Keratinocyte (primary cell): Measurements from ENCODE around the gene NHSL2. TPM values are rescaled to one million over a fixed set of nuclear protein-coding genes. Genes with fewer than 3 reads are reported as not detected.

Experiments used
- DNase-seq: peaks from one replicate; pipeline ENCODE4 v3.0.0-alpha.2; 2011; ENCODE audit warnings: low read depth, missing footprints, low spot score
- FAIRE-seq: peaks from 2 replicates; lab custom pipeline; 2011; peaks lifted over from hg19 to GRCh38; lab: Jason Lieb, UNC
- H2AFZ ChIP-seq: 2 replicates; pipeline ENCODE4 v1.6.0; 2012; ENCODE audit warnings: low read length, control low read depth, inconsistent platforms; ENCODE audit not compliant: control insufficient read depth
- H3K27ac ChIP-seq: 2 replicates; pipeline ENCODE4 v1.5.1; 2011; ENCODE audit warnings: low read length; ENCODE audit not compliant: control insufficient read depth, insufficient read depth
- H3K27me3 ChIP-seq: 3 replicates; pipeline ENCODE4 v1.6.0; 2011; ENCODE audit warnings: low read length; ENCODE audit not compliant: control insufficient read depth, insufficient read depth; ENCODE audit errors: extremely low read depth
- H3K36me3 ChIP-seq, 2 experiments: 2 replicates in 1 of 2; 3 replicates in 1 of 2; pipeline ENCODE4 v1.5.1; 2011; ENCODE audit warnings: low read length in 2 of 2, mild to moderate bottlenecking in 1 of 2; ENCODE audit not compliant: control insufficient read depth in 2 of 2, insufficient read depth in 2 of 2; ENCODE audit errors: extremely low read depth in 1 of 2
- H3K4me1 ChIP-seq: 3 replicates; pipeline ENCODE4 v1.5.1; 2011; ENCODE audit warnings: low read length; ENCODE audit not compliant: control insufficient read depth, insufficient read depth; ENCODE audit errors: extremely low read depth
- H3K4me2 ChIP-seq: 3 replicates; pipeline ENCODE4 v1.6.0; 2011; ENCODE audit warnings: low read depth, low read length; ENCODE audit not compliant: control insufficient read depth, insufficient read depth; ENCODE audit errors: extremely low read depth
- H3K4me3 ChIP-seq, 3 experiments: fragments of 200-600 bp in 1 of 3; sonication (generic) in 1 of 3; 2 replicates in 2 of 3; 3 replicates in 1 of 3; pipeline ENCODE4 v1.5.1; 2011 to 2016; ENCODE audit warnings: low read length in 3 of 3, mild to moderate bottlenecking in 3 of 3, control low read depth in 2 of 3, inconsistent platforms in 1 of 3, low read depth in 1 of 3, mixed read lengths in 1 of 3, mixed run types in 1 of 3, moderate library complexity in 1 of 3; ENCODE audit not compliant: control insufficient read depth in 2 of 3, insufficient read depth in 2 of 3; ENCODE audit errors: extremely low read depth in 1 of 3
- H3K79me2 ChIP-seq: 2 replicates; pipeline ENCODE4 v1.6.0; 2012; ENCODE audit warnings: low read length; ENCODE audit not compliant: control insufficient read depth, insufficient read depth
- H3K9ac ChIP-seq: 3 replicates; pipeline ENCODE4 v1.6.0; 2011; ENCODE audit warnings: low read length; ENCODE audit not compliant: control insufficient read depth, insufficient read depth; ENCODE audit errors: extremely low read depth
- H3K9me1 ChIP-seq: 3 replicates; pipeline ENCODE4 v1.6.0; 2011; ENCODE audit warnings: low read length; ENCODE audit not compliant: control insufficient read depth, insufficient read depth; ENCODE audit errors: extremely low read depth
- H3K9me3 ChIP-seq: 2 replicates; pipeline ENCODE4 v1.5.1; 2012; ENCODE audit warnings: low read depth, low read length; ENCODE audit not compliant: control insufficient read depth
- H4K20me1 ChIP-seq: 3 replicates; pipeline ENCODE4 v1.6.0; 2011; ENCODE audit warnings: low read length; ENCODE audit not compliant: control insufficient read depth, insufficient read depth; ENCODE audit errors: extremely low read depth
- EZH2 ChIP-seq: IDR thresholded peaks from one replicate; pipeline ENCODE4 v1.6.1; 2012; ENCODE audit warnings: inconsistent platforms, mild to moderate bottlenecking, low read length, moderate library complexity
- dilution Hi-C: fragments of 300-500 bp; cut with MboI; formaldehyde crosslinking; loops from one replicate; pipeline ENCODE4 v1.7.0; 2020; ENCODE audit warnings: low sequenced_read_pairs; ENCODE audit not compliant: extremely low pct_ligation_motif_present
- polyA plus RNA-seq, 5 experiments: library from polyadenylated mRNA; depleted of rRNA in 3 of 5; stranded (reverse) in 3 of 5; stranded (forward) in 1 of 5; unstranded in 1 of 5; fragments of >200 nt; gene quantifications; 1 replicate in 1 of 5; 2 replicates in 3 of 5; 3 replicates in 1 of 5; pipeline versions ENCODE4 v1.2.1 to v1.2.3, GENCODE V29; 2011 to 2012; ENCODE audit warnings: missing spikeins in 2 of 5, low read depth in 1 of 5, low replicate concordance in 1 of 5
- TF ChIP-seq, protein P1 (sequence below), 3 experiments: IDR thresholded peaks in 1 of 3; conservative IDR thresholded peaks in 1 of 3; optimal IDR thresholded peaks in 1 of 3; 2 replicates in 2 of 3; 3 replicates in 1 of 3; pipeline versions ENCODE3 to v1.5.1; 2011; ENCODE audit warnings: low read length in 3 of 3, mild to moderate bottlenecking in 3 of 3, moderate library complexity in 2 of 3, control low read depth in 1 of 3, inconsistent platforms in 1 of 3; ENCODE audit not compliant: insufficient read depth in 2 of 3; ENCODE audit errors: extremely low read depth in 1 of 3

The NHSL2 gene
- polyA plus RNA-seq, 1 donor (not counting 4 experiments of a cell fraction or from before 2014, with no cell fraction given) = 0.04 TPM

- Histone ChIP-seq H3K4me1 (no peaks in the 10 kb centered on the region), H4K20me1 (no peaks in the 10 kb centered on the region), H3K9ac (no peak overlapping the region), H2AFZ (no peak overlapping the region), H3K4me2 (no peak overlapping the region), H3K9me3 (no peaks in the 10 kb centered on the region), H3K27ac (no peak overlapping the region), H3K36me3 (no peaks in the 10 kb centered on the region), H3K27me3 (peaks cover 10% of the 10 kb centered on the region), H3K9me1 (no peaks in the 10 kb centered on the region), H3K79me2 (no peaks in the 10 kb centered on the region), H3K4me3 (no peak overlapping the region)
- DNase-seq (no peak), FAIRE-seq (no peak)
- TF ChIP-seq, protein P1, sequence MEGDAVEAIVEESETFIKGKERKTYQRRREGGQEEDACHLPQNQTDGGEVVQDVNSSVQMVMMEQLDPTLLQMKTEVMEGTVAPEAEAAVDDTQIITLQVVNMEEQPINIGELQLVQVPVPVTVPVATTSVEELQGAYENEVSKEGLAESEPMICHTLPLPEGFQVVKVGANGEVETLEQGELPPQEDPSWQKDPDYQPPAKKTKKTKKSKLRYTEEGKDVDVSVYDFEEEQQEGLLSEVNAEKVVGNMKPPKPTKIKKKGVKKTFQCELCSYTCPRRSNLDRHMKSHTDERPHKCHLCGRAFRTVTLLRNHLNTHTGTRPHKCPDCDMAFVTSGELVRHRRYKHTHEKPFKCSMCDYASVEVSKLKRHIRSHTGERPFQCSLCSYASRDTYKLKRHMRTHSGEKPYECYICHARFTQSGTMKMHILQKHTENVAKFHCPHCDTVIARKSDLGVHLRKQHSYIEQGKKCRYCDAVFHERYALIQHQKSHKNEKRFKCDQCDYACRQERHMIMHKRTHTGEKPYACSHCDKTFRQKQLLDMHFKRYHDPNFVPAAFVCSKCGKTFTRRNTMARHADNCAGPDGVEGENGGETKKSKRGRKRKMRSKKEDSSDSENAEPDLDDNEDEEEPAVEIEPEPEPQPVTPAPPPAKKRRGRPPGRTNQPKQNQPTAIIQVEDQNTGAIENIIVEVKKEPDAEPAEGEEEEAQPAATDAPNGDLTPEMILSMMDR (optimal IDR thresholded peaks at IDR 0.05 in 1 of 3, IDR thresholded peaks at IDR 0.05 in 1 of 3, conservative IDR thresholded peaks at IDR 0.05 in 1 of 3; ENCODE audit: extremely low read depth in 1 of 3, insufficient read depth in 2 of 3, low read length in 3 of 3) = no peak
- TF ChIP-seq EZH2 = no peak
- dilution Hi-C loops = no loop called here
These were observed 192.1 kb downstream of the NHSL2 start for GRCh38 chrX:72102760-72103159.

DNA sequence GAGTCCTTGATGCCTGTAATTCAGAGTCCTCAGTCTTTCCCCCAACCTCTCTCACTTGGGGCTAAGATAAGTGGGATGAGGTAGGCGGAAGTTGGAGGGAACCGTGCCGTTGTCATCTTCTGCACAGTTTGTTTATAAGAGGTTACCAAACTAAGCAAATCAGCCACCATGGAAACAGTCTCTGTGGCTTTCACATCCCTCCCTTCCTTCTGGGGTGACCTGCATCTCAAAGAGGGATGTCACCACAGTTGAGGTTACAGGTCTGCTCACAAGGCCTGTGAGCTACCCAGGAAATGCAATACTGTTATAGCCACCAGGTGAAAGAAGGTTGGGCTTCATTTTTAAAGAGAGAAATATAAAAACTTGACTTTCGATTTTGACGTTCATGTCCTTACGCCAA is 194.8 kb downstream of the NHSL2 start:
- no peak overlapping the region for H3K4me2 ChIP-seq
- TF ChIP-seq EZH2 = no peak
- TF ChIP-seq, protein P1 (optimal IDR thresholded peaks at IDR 0.05 in 1 of 3, IDR thresholded peaks at IDR 0.05 in 1 of 3, conservative IDR thresholded peaks at IDR 0.05 in 1 of 3; ENCODE audit: extremely low read depth in 1 of 3, insufficient read depth in 2 of 3, low read length in 3 of 3) = no peak
- no peaks in the 10 kb centered on the region for H3K79me2 ChIP-seq
- FAIRE-seq (no peak), DNase-seq (no peak)
- H3K4me3 ChIP-seq = no peak overlapping the region
- H3K27me3 ChIP-seq = peaks cover 25% of the 10 kb centered on the region
- dilution Hi-C loops = no loop called here
- no peaks in the 10 kb centered on the region for H3K9me1 ChIP-seq
- no peaks in the 10 kb centered on the region for H3K36me3 ChIP-seq
- no peak overlapping the region for H3K9ac ChIP-seq
- H3K27ac ChIP-seq = no peak overlapping the region
- no peaks in the 10 kb centered on the region for H4K20me1 ChIP-seq
- H3K9me3 ChIP-seq = no peaks in the 10 kb centered on the region
- no peaks in the 10 kb centered on the region for H3K4me1 ChIP-seq
- no peak overlapping the region for H2AFZ ChIP-seq
